ENCODE measurements around the gene GPRIN2. TPM values are rescaled to one million over a fixed set of nuclear protein-coding genes. Genes with fewer than 3 reads are reported as not detected.

Gene GPRIN2
- total RNA-seq, 1 donor from 2014 or later = 0.52 TPM

Other genes starting within 250 kb of the GPRIN2 start
- gene ANXA8L1, start 180.9 kb downstream of the GPRIN2 start, total RNA-seq = 0.52 TPM
- gene NPY4R, start 90.7 kb downstream of the GPRIN2 start, total RNA-seq = not detected
- 1.0 TPM for gene SYT15, start 22.5 kb upstream of the GPRIN2 start, total RNA-seq